IMR-90 (cell line): ENCODE results near the gene RIMBP2. TPM values are rescaled to one million over a fixed set of nuclear protein-coding genes. Genes with fewer than 3 reads are reported as not detected.

Source experiments
- ATAC-seq: fragments of 200-7000 bp; cut with Tn5 transposase; 2 replicates; pipeline ENCODE4 v1.9.1; 2020; ENCODE audit warnings: low read depth, mild to moderate bottlenecking, moderate library complexity
- BruUV-seq: library from RNA; stranded (reverse); fragments of 400-500 nt; replicated peaks from 2 replicates; lab custom pipeline; 2021; lab: Mats Ljungman, UMichigan
- CTCF ChIA-PET: fragments of 300-600 bp; formaldehyde crosslinking; extraction: SDS; loops from one replicate; lab custom pipeline; 2021; ENCODE audit warnings: antibody characterized with exemption; lab: Yijun Ruan, JAX
- POLR2A ChIA-PET: fragments of 300-600 bp; sonication (Branson Sonifier 250); formaldehyde crosslinking; loops from one replicate; lab custom pipeline; 2022; ENCODE audit warnings: antibody characterized with exemption; ENCODE audit not compliant: unreplicated experiment; lab: Charles Lee
- DNase-seq: peaks from one replicate; pipeline ENCODE4 v3.0.0; 2013
- H2AFZ ChIP-seq: replicated peaks from 2 replicates; pipeline ENCODE3; 2013; ENCODE audit warnings: low read length, mild to moderate bottlenecking; ENCODE audit not compliant: poor library complexity
- H2AK5ac ChIP-seq: 2 replicates; pipeline ENCODE4 v1.6.1; 2013; ENCODE audit warnings: low read depth, low read length, inconsistent platforms
- H2AK9ac ChIP-seq: replicated peaks from 2 replicates; pipeline ENCODE3; 2013; ENCODE audit warnings: mild to moderate bottlenecking, low read depth, low read length, moderate library complexity; ENCODE audit not compliant: poor library complexity
- H2BK120ac ChIP-seq: 2 replicates; pipeline ENCODE4 v1.6.1; 2013; ENCODE audit warnings: low read depth, low read length, inconsistent platforms
- H2BK15ac ChIP-seq: 3 replicates; pipeline ENCODE4 v1.6.1; 2013; ENCODE audit warnings: low read depth, low read length, inconsistent platforms
- H2BK20ac ChIP-seq: 2 replicates; pipeline ENCODE4 v1.6.1; 2013; ENCODE audit warnings: low read depth, mild to moderate bottlenecking, inconsistent platforms, low read length, moderate library complexity
- H2BK5ac ChIP-seq: 2 replicates; pipeline ENCODE4 v1.6.1; 2013; ENCODE audit warnings: mild to moderate bottlenecking, low read depth, low read length, inconsistent platforms; ENCODE audit not compliant: poor library complexity, severe bottlenecking
- H3K14ac ChIP-seq: replicated peaks from 2 replicates; pipeline ENCODE4 v1.6.1; 2013; ENCODE audit warnings: low read depth, low read length, inconsistent platforms
- H3K18ac ChIP-seq: 2 replicates; pipeline ENCODE4 v1.6.1; 2013; ENCODE audit warnings: low read depth, low read length, control low read depth
- H3K23ac ChIP-seq: 2 replicates; pipeline ENCODE4 v1.6.1; 2013; ENCODE audit warnings: low read depth, low read length, inconsistent platforms
- H3K27ac ChIP-seq: 2 replicates; pipeline ENCODE4 v1.5.1; 2013; ENCODE audit warnings: mild to moderate bottlenecking, control low read depth, low read length; ENCODE audit not compliant: insufficient read depth
- H3K27me3 ChIP-seq: 2 replicates; pipeline ENCODE4 v1.6.1; 2013; ENCODE audit warnings: low read length; ENCODE audit not compliant: control insufficient read depth, insufficient read depth
- H3K36me3 ChIP-seq: 2 replicates; pipeline ENCODE4 v1.6.1; 2013; ENCODE audit warnings: low read length, mixed read lengths; ENCODE audit not compliant: control insufficient read depth, insufficient read depth
- H3K4ac ChIP-seq: 2 replicates; pipeline ENCODE4 v1.6.1; 2013; ENCODE audit warnings: low read depth, low read length, inconsistent platforms
- H3K4me1 ChIP-seq: 2 replicates; pipeline ENCODE4 v1.6.1; 2013; ENCODE audit warnings: low read length, mixed read lengths; ENCODE audit not compliant: control insufficient read depth, insufficient read depth
- H3K4me2 ChIP-seq: 2 replicates; pipeline ENCODE4 v1.6.1; 2013; ENCODE audit warnings: low read depth, mild to moderate bottlenecking, control low read depth, low read length, moderate library complexity
- H3K4me3 ChIP-seq: 2 replicates; pipeline ENCODE4 v1.5.1; 2013; ENCODE audit warnings: low read depth, mild to moderate bottlenecking, control low read depth, low read length, moderate library complexity; ENCODE audit not compliant: insufficient read depth
- H3K56ac ChIP-seq: 2 replicates; pipeline ENCODE4 v1.6.1; 2013; ENCODE audit warnings: low read length, inconsistent platforms; ENCODE audit not compliant: insufficient read depth; ENCODE audit errors: extremely low read depth
- H3K79me1 ChIP-seq, 2 experiments: 2 replicates each; pipeline ENCODE4 v1.6.1; 2013; ENCODE audit warnings: low read length in 2 of 2, inconsistent platforms in 1 of 2, low read depth in 1 of 2
- H3K9ac ChIP-seq: 2 replicates; pipeline ENCODE4 v1.6.1; 2013; ENCODE audit warnings: low read depth, low read length, control low read depth
- H3K9me1 ChIP-seq: 2 replicates; pipeline ENCODE4 v1.6.1; 2013; ENCODE audit warnings: low read length, inconsistent platforms; ENCODE audit not compliant: insufficient read depth
- H3K9me3 ChIP-seq: 2 replicates; pipeline ENCODE4 v1.6.1; 2013; ENCODE audit warnings: low read length; ENCODE audit not compliant: control insufficient read depth, insufficient read depth
- H4K20me1 ChIP-seq: 2 replicates; pipeline ENCODE4 v1.6.1; 2013; ENCODE audit warnings: low read length, inconsistent platforms; ENCODE audit not compliant: insufficient read depth
- H4K5ac ChIP-seq: 2 replicates; pipeline ENCODE4 v1.6.1; 2013; ENCODE audit warnings: mild to moderate bottlenecking, low read depth, low read length, control low read depth
- H4K8ac ChIP-seq, 2 experiments: 2 replicates each; pipeline ENCODE4 v1.6.1; 2013; ENCODE audit warnings: low read depth in 2 of 2, low read length in 2 of 2, control low read depth in 1 of 2, inconsistent platforms in 1 of 2
- H4K91ac ChIP-seq: 2 replicates; pipeline ENCODE4 v1.6.1; 2013; ENCODE audit warnings: low read depth, low read length, inconsistent platforms; ENCODE audit not compliant: insufficient read depth
- BHLHE40 ChIP-seq: fragments of 150-350 bp; IDR thresholded peaks from 2 replicates; pipeline ENCODE4 v1.6.1; 2016; ENCODE audit warnings: mild to moderate bottlenecking, low read depth, low read length
- CEBPB ChIP-seq: IDR thresholded peaks from 2 replicates; pipeline ENCODE4 v1.6.1; 2012; ENCODE audit warnings: low read depth, low read length, improper control_type of control experiment
- CHD1 ChIP-seq: IDR thresholded peaks from 2 replicates; pipeline ENCODE4 v1.6.1; 2012; ENCODE audit warnings: low read depth, low read length, improper control_type of control experiment
- FOS ChIP-seq: fragments of 150-350 bp; IDR thresholded peaks from 2 replicates; pipeline ENCODE4 v1.6.1; 2016; ENCODE audit warnings: low read depth, low read length
- MXI1 ChIP-seq: IDR thresholded peaks from 2 replicates; pipeline ENCODE4 v1.6.1; 2012; ENCODE audit warnings: low read depth, mild to moderate bottlenecking, low read length, moderate library complexity, borderline replicate concordance
- POLR2A ChIP-seq: IDR thresholded peaks from 2 replicates; pipeline ENCODE4 v1.6.1; 2012; ENCODE audit warnings: mild to moderate bottlenecking, low read depth, low read length
- WGBS, 2 experiments: methylation state at CpG; one replicate each; pipeline versions ENCODE4 v1.1.5 to v1.1.7; 2013; ENCODE audit warnings: missing lambda C conversion rate in 2 of 2; ENCODE audit not compliant: insufficient read length in 1 of 2; ENCODE audit errors: extremely low coverage in 2 of 2; 5-methylcytosine and 5-hydroxymethylcytosine counted together
- dilution Hi-C: fragments of 300-500 bp; cut with HindIII; formaldehyde crosslinking; loops from one replicate; pipeline ENCODE4 v1.14.3; 2018; ENCODE audit warnings: low sequenced_read_pairs; ENCODE audit not compliant: unreplicated experiment
- in situ Hi-C: fragments of 300-500 bp; cut with MboI; formaldehyde crosslinking; loops from 3 replicates; pipeline ENCODE4 v1.14.3; 2019; ENCODE audit warnings: low sequenced_read_pairs, inconsistent platforms, mixed read lengths
- intact Hi-C: fragments of 100-400 bp; cut with micrococcal nuclease; formaldehyde crosslinking; loops from 2 replicates; pipeline ENCODE4 v1.10.0; 2022
- polyA plus RNA-seq, 3 experiments: library from polyadenylated mRNA; depleted of rRNA; stranded (reverse); fragments of >200 nt; gene quantifications; 2 replicates each; pipeline ENCODE4 v1.2.3, GENCODE V29; 2012; ENCODE audit warnings: low replicate concordance in 1 of 3
- total RNA-seq: library from RNA; depleted of rRNA; stranded (reverse); fragments of >200 nt; gene quantifications from 2 replicates; pipeline ENCODE4 v1.2.3, GENCODE V29; 2012
- TF ChIP-seq, protein P1 (sequence below): fragments of 150-350 bp; IDR thresholded peaks from 2 replicates; pipeline ENCODE4 v1.6.1; 2016; ENCODE audit warnings: low read depth, mild to moderate bottlenecking, low read length, moderate library complexity, borderline replicate concordance

The RIMBP2 gene
- total and polyA plus RNA-seq, 2 of the 4 experiments (the other 2 are of a cell fraction), result not detected

DNA sequence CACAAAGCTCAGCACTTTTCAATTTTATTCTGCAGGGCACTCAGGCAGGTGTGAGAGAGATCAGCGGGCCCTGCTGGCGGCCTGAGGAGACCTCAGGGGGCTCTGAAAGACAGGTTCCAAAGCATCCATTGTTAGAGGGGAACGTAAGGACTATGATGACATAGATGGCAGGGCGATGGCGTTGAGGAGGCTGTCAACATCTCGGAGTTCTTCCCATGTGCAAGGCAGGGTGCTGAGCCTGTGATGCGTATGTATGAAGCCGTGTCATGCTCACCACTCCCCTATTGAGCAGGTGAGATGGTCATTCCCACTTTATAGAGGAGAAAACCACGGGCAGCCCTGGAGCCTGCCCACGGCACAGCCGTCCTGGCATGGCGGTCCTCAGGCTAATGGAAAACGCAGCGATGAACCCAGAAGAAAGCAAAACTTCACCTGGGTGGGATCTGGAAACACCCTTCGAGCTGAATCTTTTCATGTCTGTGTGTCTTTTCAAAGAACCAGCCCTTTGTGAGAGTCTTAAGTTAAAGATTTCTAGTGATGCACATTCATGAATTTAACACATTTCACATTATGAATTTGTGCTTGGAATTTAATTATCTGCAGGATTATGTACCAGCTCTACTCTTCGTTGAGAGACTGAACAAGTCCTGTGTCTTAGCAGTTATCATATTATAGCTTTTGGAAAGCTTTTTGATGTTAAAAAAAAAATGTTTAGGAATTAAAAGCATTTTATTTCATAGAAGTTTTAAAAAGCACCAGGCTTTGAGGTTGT, 64.7 kb downstream of the RIMBP2 start:
- no peak overlapping the region for H3K4me2 ChIP-seq
- no peak overlapping the region for H2BK120ac ChIP-seq
- H2BK5ac ChIP-seq, result no peak overlapping the region
- H4K20me1 ChIP-seq, result no peaks in the 10 kb centered on the region
- H3K36me3 ChIP-seq, result no peaks in the 10 kb centered on the region
- H2BK15ac ChIP-seq, result no peak overlapping the region
- no peak overlapping the region for H2AFZ ChIP-seq
- H3K27me3 ChIP-seq, result no peaks in the 10 kb centered on the region
- no peak overlapping the region for H4K5ac ChIP-seq
- no peak overlapping the region for H2AK9ac ChIP-seq
- no peak overlapping the region for H3K14ac ChIP-seq
- CTCF ChIA-PET, result no interaction called here
- H2BK20ac ChIP-seq, result no peak overlapping the region
- no peak overlapping the region for H4K91ac ChIP-seq
- in situ Hi-C loops (no loop called here), dilution Hi-C loops (no loop called here), intact Hi-C loops (no loop called here)
- H3K4me3 ChIP-seq, result no peak overlapping the region
- H3K4ac ChIP-seq, result no peak overlapping the region
- H4K8ac ChIP-seq, result no peak overlapping the region
- no peaks in the 10 kb centered on the region for H3K79me1 ChIP-seq
- 80% methylated on average over 2 of the region's 16 CpGs; no CpG with 5 or more reads in 1 of the 2 experiments for WGBS, 2 experiments
- no peak overlapping the region for H3K27ac ChIP-seq
- no peak overlapping the region for H3K23ac ChIP-seq
- no peak overlapping the region for H3K56ac ChIP-seq
- no peaks in the 10 kb centered on the region for H3K9me1 ChIP-seq
- TF ChIP-seq MXI1 (no peak), BHLHE40 (no peak), POLR2A (no peak), CEBPB (no peak), FOS (no peak), CHD1 (no peak)
- TF ChIP-seq, protein P1, sequence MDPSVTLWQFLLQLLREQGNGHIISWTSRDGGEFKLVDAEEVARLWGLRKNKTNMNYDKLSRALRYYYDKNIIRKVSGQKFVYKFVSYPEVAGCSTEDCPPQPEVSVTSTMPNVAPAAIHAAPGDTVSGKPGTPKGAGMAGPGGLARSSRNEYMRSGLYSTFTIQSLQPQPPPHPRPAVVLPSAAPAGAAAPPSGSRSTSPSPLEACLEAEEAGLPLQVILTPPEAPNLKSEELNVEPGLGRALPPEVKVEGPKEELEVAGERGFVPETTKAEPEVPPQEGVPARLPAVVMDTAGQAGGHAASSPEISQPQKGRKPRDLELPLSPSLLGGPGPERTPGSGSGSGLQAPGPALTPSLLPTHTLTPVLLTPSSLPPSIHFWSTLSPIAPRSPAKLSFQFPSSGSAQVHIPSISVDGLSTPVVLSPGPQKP, result no peak
- no peak overlapping the region for H3K9ac ChIP-seq
- no peak for ATAC-seq
- no peaks in the 10 kb centered on the region for H3K4me1 ChIP-seq
- no peak overlapping the region for H3K18ac ChIP-seq
- no TSS peak for BruUV-seq
- peaks cover 45% of the 10 kb centered on the region for H3K9me3 ChIP-seq
- no peak for DNase-seq
- no peak overlapping the region for H2AK5ac ChIP-seq
- POLR2A ChIA-PET, result no interaction called here
